Measurements from ENCODE around the gene B3GNT7.
"Not testable (repeated sequence)": the region's sequence is repeated elsewhere in the genome, so short reads cannot be mapped to it uniquely, and the experiment has no call there.

Gene B3GNT7

GRCh38 chr2:231367178-231367577 is 28.3 kb upstream of the B3GNT7 start:
- no peak for DNase-seq

GRCh38 chr2:231369580-231370428 is 25.7 kb upstream of the B3GNT7 start:
- DNase-seq, result no peak

GRCh38 chr2:231370429-231370748 is 25.1 kb upstream of the B3GNT7 start:
- no peak for DNase-seq

- no peak for DNase-seq
These were observed 24.6 kb upstream of the B3GNT7 start for GRCh38 chr2:231370749-231371429.

- no peak for DNase-seq
These were observed 24.0 kb upstream of the B3GNT7 start for GRCh38 chr2:231371430-231372054.

GRCh38 chr2:231372326-231372725 is 23.2 kb upstream of the B3GNT7 start:
- no peak for DNase-seq

- DNase-seq, result no peak
These were observed 22.3 kb upstream of the B3GNT7 start for GRCh38 chr2:231373184-231373583.

- DNase-seq, result no peak
These were observed 21.6 kb upstream of the B3GNT7 start for GRCh38 chr2:231373786-231374349.

GRCh38 chr2:231374771-231375170 is 20.7 kb upstream of the B3GNT7 start:
- no peak for DNase-seq

- DNase-seq, result not testable (repeated sequence)
These were observed 19.4 kb upstream of the B3GNT7 start for GRCh38 chr2:231375994-231376615.

- DNase-seq, result no peak
These were observed 18.7 kb upstream of the B3GNT7 start for GRCh38 chr2:231376857-231377256.

- no peak for DNase-seq
These were observed 17.3 kb upstream of the B3GNT7 start for GRCh38 chr2:231378026-231378722.

- DNase-seq, result no peak
These were observed 16.0 kb upstream of the B3GNT7 start for GRCh38 chr2:231379266-231380215.

- no peak for DNase-seq
These were observed 15.2 kb upstream of the B3GNT7 start for GRCh38 chr2:231380307-231380706.

GRCh38 chr2:231380991-231381847 is 14.3 kb upstream of the B3GNT7 start:
- DNase-seq, result no peak

GRCh38 chr2:231382116-231382515 is 13.4 kb upstream of the B3GNT7 start:
- no peak for DNase-seq

- DNase-seq, result no peak
These were observed 11.9 kb upstream of the B3GNT7 start for GRCh38 chr2:231383416-231384108.

GRCh38 chr2:231384109-231384435 is 11.4 kb upstream of the B3GNT7 start:
- DNase-seq, result no peak

GRCh38 chr2:231384970-231385369 is 10.5 kb upstream of the B3GNT7 start:
- DNase-seq, result no peak

- DNase-seq, result no peak
These were observed 10.1 kb upstream of the B3GNT7 start for GRCh38 chr2:231385429-231385828.

Measured in effector CD8-positive, alpha-beta T cell (primary cell).